ENCODE data around the gene CHCHD3. TPM values are rescaled to one million over a fixed set of nuclear protein-coding genes. Genes with fewer than 3 reads are reported as not detected.

Gene CHCHD3
- total RNA-seq, 1 donor from 2014 or later = 50.6 TPM

DNA sequence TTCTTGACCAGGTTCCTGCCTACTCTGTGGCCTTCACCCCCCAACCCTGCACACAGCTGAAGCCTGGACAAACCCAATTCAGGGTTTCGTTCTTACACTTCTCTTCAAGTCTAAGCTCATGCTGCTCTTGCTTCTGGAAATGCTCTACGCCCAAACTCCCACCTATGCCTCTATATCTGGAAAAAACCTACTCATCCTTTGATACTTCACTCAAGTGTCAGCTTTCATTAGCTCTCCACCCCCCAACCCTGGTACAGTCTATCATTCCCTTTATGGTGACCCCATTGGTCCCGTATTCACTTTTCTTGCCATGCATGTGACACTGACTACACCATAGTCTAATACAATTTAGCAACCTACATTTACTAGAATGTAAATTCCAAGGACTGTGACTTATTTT, 284.7 kb downstream of the CHCHD3 start:
- intact Hi-C loops (cut with DNase I) = no loop called here
- H3K36me3 ChIP-seq = peaks cover 0 to 3% of the 10 kb centered on the region in 2 donors
- no peak for TF ChIP-seq POLR2A (IDR thresholded peaks at IDR 0.05)
- TF ChIP-seq, protein P1, sequence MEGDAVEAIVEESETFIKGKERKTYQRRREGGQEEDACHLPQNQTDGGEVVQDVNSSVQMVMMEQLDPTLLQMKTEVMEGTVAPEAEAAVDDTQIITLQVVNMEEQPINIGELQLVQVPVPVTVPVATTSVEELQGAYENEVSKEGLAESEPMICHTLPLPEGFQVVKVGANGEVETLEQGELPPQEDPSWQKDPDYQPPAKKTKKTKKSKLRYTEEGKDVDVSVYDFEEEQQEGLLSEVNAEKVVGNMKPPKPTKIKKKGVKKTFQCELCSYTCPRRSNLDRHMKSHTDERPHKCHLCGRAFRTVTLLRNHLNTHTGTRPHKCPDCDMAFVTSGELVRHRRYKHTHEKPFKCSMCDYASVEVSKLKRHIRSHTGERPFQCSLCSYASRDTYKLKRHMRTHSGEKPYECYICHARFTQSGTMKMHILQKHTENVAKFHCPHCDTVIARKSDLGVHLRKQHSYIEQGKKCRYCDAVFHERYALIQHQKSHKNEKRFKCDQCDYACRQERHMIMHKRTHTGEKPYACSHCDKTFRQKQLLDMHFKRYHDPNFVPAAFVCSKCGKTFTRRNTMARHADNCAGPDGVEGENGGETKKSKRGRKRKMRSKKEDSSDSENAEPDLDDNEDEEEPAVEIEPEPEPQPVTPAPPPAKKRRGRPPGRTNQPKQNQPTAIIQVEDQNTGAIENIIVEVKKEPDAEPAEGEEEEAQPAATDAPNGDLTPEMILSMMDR (IDR thresholded peaks at IDR 0.05) = no peak
- TF ChIP-seq POLR2AphosphoS5 (IDR thresholded peaks at IDR 0.05; ENCODE audit: insufficient read depth in 1 of 2, low read depth in 1 of 2) = no peak

GRCh38 chr7:132793474-132793873, 288.4 kb downstream of the CHCHD3 start:
- intact Hi-C loops (cut with DNase I) = no loop called here
- no peak for TF ChIP-seq POLR2AphosphoS5 (IDR thresholded peaks at IDR 0.05; ENCODE audit: insufficient read depth in 1 of 2, low read depth in 1 of 2)
- TF ChIP-seq, protein P1 (IDR thresholded peaks at IDR 0.05) = no peak
- no peak for TF ChIP-seq POLR2A (IDR thresholded peaks at IDR 0.05)
- peaks cover 0 to 3% of the 10 kb centered on the region in 2 donors for H3K36me3 ChIP-seq
- no peak overlapping the region for H3K27ac ChIP-seq
- H3K4me1 ChIP-seq = no peaks in the 10 kb centered on the region
- H3K4me3 ChIP-seq = no peak overlapping the region
- H3K27me3 ChIP-seq = no peaks in the 10 kb centered on the region
- no peak for DNase-seq (ENCODE audit: extremely low spot score in 2 of 2)
- H3K9me3 ChIP-seq = no peaks in the 10 kb centered on the region

More for the DNA sequence above, 284.7 kb downstream of the CHCHD3 start:
- Histone ChIP-seq H3K9me3 (no peaks in the 10 kb centered on the region), H3K27ac (no peak overlapping the region), H3K4me3 (no peak overlapping the region), H3K4me1 (no peaks in the 10 kb centered on the region), H3K27me3 (no peaks in the 10 kb centered on the region)
- DNase-seq (ENCODE audit: extremely low spot score in 2 of 2) = no peak

- H3K9me3 ChIP-seq = no peaks in the 10 kb centered on the region
- no peak overlapping the region for H3K4me3 ChIP-seq
- no peaks in the 10 kb centered on the region for H3K27me3 ChIP-seq
- peaks cover 0 to under 1% of the 10 kb centered on the region in 2 donors for H3K36me3 ChIP-seq
- DNase-seq (ENCODE audit: extremely low spot score in 2 of 2) = no peak
- H3K4me1 ChIP-seq = no peaks in the 10 kb centered on the region
- H3K27ac ChIP-seq = no peak overlapping the region
- TF ChIP-seq POLR2AphosphoS5 (IDR thresholded peaks at IDR 0.05; ENCODE audit: insufficient read depth in 1 of 2, low read depth in 1 of 2) = no peak
- TF ChIP-seq, protein P1 (IDR thresholded peaks at IDR 0.05) = no peak
- no peak for TF ChIP-seq POLR2A (IDR thresholded peaks at IDR 0.05)
- intact Hi-C loops (cut with DNase I) = no loop called here
Measured at GRCh38 chr7:132791036-132791435, 290.9 kb downstream of the CHCHD3 start.

GRCh38 chr7:132790104-132790503, 291.8 kb downstream of the CHCHD3 start:
- H3K4me1 ChIP-seq = no peaks in the 10 kb centered on the region
- no peak overlapping the region for H3K27ac ChIP-seq
- intact Hi-C loops (cut with DNase I) = no loop called here
- H3K9me3 ChIP-seq = no peaks in the 10 kb centered on the region
- TF ChIP-seq POLR2AphosphoS5 (IDR thresholded peaks at IDR 0.05; ENCODE audit: insufficient read depth in 1 of 2, low read depth in 1 of 2) (no peak), POLR2A (IDR thresholded peaks at IDR 0.05) (no peak)
- TF ChIP-seq, protein P1 (IDR thresholded peaks at IDR 0.05) = no peak
- H3K27me3 ChIP-seq = no peaks in the 10 kb centered on the region
- no peaks in the 10 kb centered on the region for H3K36me3 ChIP-seq
- H3K4me3 ChIP-seq = no peak overlapping the region
- no peak for DNase-seq (ENCODE audit: extremely low spot score in 2 of 2)

DNA sequence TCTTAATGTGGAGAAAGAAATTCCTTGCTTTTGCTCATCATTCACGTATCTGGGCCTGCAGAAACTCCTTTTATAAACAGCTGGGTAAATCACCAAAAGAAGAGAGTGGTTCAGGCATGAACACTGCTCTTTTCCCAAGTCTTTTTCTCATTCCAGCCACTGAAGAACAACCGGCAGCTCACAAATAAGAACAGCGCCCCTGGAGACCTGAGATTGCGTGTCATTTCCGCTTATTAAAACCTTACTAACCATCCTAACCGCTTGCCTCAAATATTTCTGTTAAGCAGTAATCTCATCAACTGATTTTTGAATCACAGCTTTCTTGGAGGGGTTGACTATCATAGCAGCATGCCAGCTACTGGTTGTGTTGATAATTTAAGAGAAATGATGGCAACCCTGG, 292.6 kb downstream of the CHCHD3 start:
- DNase-seq (ENCODE audit: extremely low spot score in 2 of 2) = no peak
- H3K36me3 ChIP-seq = no peaks in the 10 kb centered on the region

More for the DNA sequence above, 292.6 kb downstream of the CHCHD3 start:
- H3K4me1 ChIP-seq = no peaks in the 10 kb centered on the region
- intact Hi-C loops (cut with DNase I) = no loop called here
- H3K27me3 ChIP-seq = no peaks in the 10 kb centered on the region
- no peaks in the 10 kb centered on the region for H3K9me3 ChIP-seq
- H3K27ac ChIP-seq = no peak overlapping the region
- TF ChIP-seq POLR2AphosphoS5 (IDR thresholded peaks at IDR 0.05; ENCODE audit: insufficient read depth in 1 of 2, low read depth in 1 of 2) = no peak
- TF ChIP-seq, protein P1 (IDR thresholded peaks at IDR 0.05) = no peak
- TF ChIP-seq POLR2A (IDR thresholded peaks at IDR 0.05) = no peak
- no peak overlapping the region for H3K4me3 ChIP-seq

All from vagina (tissue), 2 donors.